SKM-1 treated with dmso at 0.1 percent for 144 hours (cell line): Measurements from ENCODE around the gene MYL10.

ENCODE experiments used
- DNase-seq: peaks from one replicate; lab custom pipeline; 2025; ENCODE audit not compliant: unreplicated experiment; lab: John Stamatoyannopoulos, UW

Gene MYL10

GRCh38 chr7:101629171-101629570 lies at the start of gene MYL10:
Gene MYL10, minus strand, starts transcription at chr7:101629296. Its CDS starts 178 bp downstream, at chr7:101629118.
- no peak for DNase-seq

- DNase-seq = no peak
Measured at GRCh38 chr7:101678658-101679057, 49.6 kb upstream of the MYL10 start.

GRCh38 chr7:101677797-101678479 lies 48.8 kb upstream of the MYL10 start:
- DNase-seq = no peak

GRCh38 chr7:101677391-101677790 lies 48.3 kb upstream of the MYL10 start:
- DNase-seq = no peak

GRCh38 chr7:101676956-101677355 lies 47.9 kb upstream of the MYL10 start:
- DNase-seq = no peak

- DNase-seq = no peak
Measured at GRCh38 chr7:101676062-101676598, 47.0 kb upstream of the MYL10 start.

GRCh38 chr7:101674439-101674838 lies 45.3 kb upstream of the MYL10 start:
- no peak for DNase-seq

GRCh38 chr7:101673951-101674350 lies 44.9 kb upstream of the MYL10 start:
- no peak for DNase-seq

GRCh38 chr7:101673315-101673714 lies 44.2 kb upstream of the MYL10 start:
- DNase-seq = no peak

- no peak for DNase-seq
Measured at GRCh38 chr7:101671371-101672356, 42.6 kb upstream of the MYL10 start.

- no peak for DNase-seq
Measured at GRCh38 chr7:101669307-101669706, 40.2 kb upstream of the MYL10 start.

GRCh38 chr7:101668726-101669125 lies 39.6 kb upstream of the MYL10 start:
- DNase-seq = no peak

- DNase-seq = no peak
Measured at GRCh38 chr7:101667920-101668319, 38.8 kb upstream of the MYL10 start.

GRCh38 chr7:101667399-101667798 lies 38.3 kb upstream of the MYL10 start:
- no peak for DNase-seq

GRCh38 chr7:101666741-101667140 lies 37.6 kb upstream of the MYL10 start:
- no peak for DNase-seq

GRCh38 chr7:101666293-101666692 lies 37.2 kb upstream of the MYL10 start:
- DNase-seq = no peak

GRCh38 chr7:101664893-101665471 lies 35.9 kb upstream of the MYL10 start:
- no peak for DNase-seq

GRCh38 chr7:101664436-101664835 lies 35.3 kb upstream of the MYL10 start:
- DNase-seq = no peak

GRCh38 chr7:101663747-101664146 lies 34.7 kb upstream of the MYL10 start:
- DNase-seq = no peak

GRCh38 chr7:101662447-101662998 lies 33.4 kb upstream of the MYL10 start:
- DNase-seq = no peak

GRCh38 chr7:101659706-101660105 lies 30.6 kb upstream of the MYL10 start:
- DNase-seq = no peak
